ENCODE results near the gene TP53AIP1. TPM values are rescaled to one million over a fixed set of nuclear protein-coding genes. Genes with fewer than 3 reads are reported as not detected.

Gene TP53AIP1
- total and polyA plus RNA-seq, 10 donors, result 0.03 to 0.14 (median 0.12) TPM; not detected in 6

- intact Hi-C loops (cut with DNase I; ENCODE audit: low total_unique reads), result no loop called here
- Histone ChIP-seq H3K4me1 (peaks cover 3 to 91% (median 59%) of the 10 kb centered on the region in 6 donors), H3K4me3 (no peak overlapping the region), H3K9me3 (no peaks in the 10 kb centered on the region), H3K27me3 (replicated peaks in 1 of 7) (peaks cover 0 to 60% (median 15%) of the 10 kb centered on the region in 7 donors), H3K27ac (peak overlapping the region in 6 of 8 donors; percentile 32 to 77 (median 68)), H3K36me3 (no peaks in the 10 kb centered on the region)
- DNase-seq, result no peak
- WGBS, 5 donors, result 60 to 75% (median 66%) methylated on average over 6 of the region's 6 CpGs
- TF ChIP-seq POLR2AphosphoS5 (IDR thresholded peaks at IDR 0.05) (peak in 2 of 3 donors; percentile 73 to 75), POLR2A (IDR thresholded peaks at IDR 0.05) (no peak)
These were observed 48.0 kb downstream of the TP53AIP1 start for GRCh38 chr11:128894685-128895084.

GRCh38 chr11:128894286-128894681 is 48.4 kb downstream of the TP53AIP1 start:
- DNase-seq, result no peak
- WGBS, 5 donors, result 67 to 76% (median 69%) methylated on average over 3 of the region's 3 CpGs

GRCh38 chr11:128893578-128894285 is 48.9 kb downstream of the TP53AIP1 start:
- no peak for DNase-seq
- peaks cover 0 to 66% (median 15%) of the 10 kb centered on the region in 7 donors for H3K27me3 ChIP-seq (replicated peaks in 1 of 7)
- intact Hi-C loops (cut with DNase I; ENCODE audit: low total_unique reads), result no loop called here
- no peak for TF ChIP-seq POLR2A (IDR thresholded peaks at IDR 0.05)
- no peak for TF ChIP-seq POLR2AphosphoS5 (IDR thresholded peaks at IDR 0.05)
- TF ChIP-seq CTCF (IDR thresholded peaks at IDR 0.05 in 8 of 11, conservative IDR thresholded peaks at IDR 0.05 in 3 of 11), result no peak
- peaks cover 3 to 83% (median 57%) of the 10 kb centered on the region in 6 donors for H3K4me1 ChIP-seq
- peak overlapping the region in 3 of 8 donors; percentile 6 to 55 (median 45) for H3K4me3 ChIP-seq
- H3K36me3 ChIP-seq, result no peaks in the 10 kb centered on the region
- peak overlapping the region; percentile 9 to 77 (median 60) for H3K27ac ChIP-seq
- no peaks in the 10 kb centered on the region for H3K9me3 ChIP-seq
- WGBS, 5 donors, result 35 to 44% (median 37%) methylated on average over 8 to 9 of the region's 9 CpGs

More at GRCh38 chr11:128894286-128894681, 48.4 kb downstream of the TP53AIP1 start:
- TF ChIP-seq POLR2A (IDR thresholded peaks at IDR 0.05), result no peak
- no peak for TF ChIP-seq POLR2AphosphoS5 (IDR thresholded peaks at IDR 0.05)
- TF ChIP-seq CTCF (IDR thresholded peaks at IDR 0.05 in 8 of 11, conservative IDR thresholded peaks at IDR 0.05 in 3 of 11), result no peak
- peak overlapping the region in 7 of 8 donors; percentile 11 to 77 (median 62) for H3K27ac ChIP-seq
- H3K9me3 ChIP-seq, result no peaks in the 10 kb centered on the region
- peaks cover 3 to 87% (median 59%) of the 10 kb centered on the region in 6 donors for H3K4me1 ChIP-seq
- no peaks in the 10 kb centered on the region for H3K36me3 ChIP-seq
- peak overlapping the region in 2 of 8 donors; percentile 6 to 45 for H3K4me3 ChIP-seq
- H3K27me3 ChIP-seq (replicated peaks in 1 of 7), result peaks cover 0 to 64% (median 15%) of the 10 kb centered on the region in 7 donors
- intact Hi-C loops (cut with DNase I; ENCODE audit: low total_unique reads), result no loop called here

- DNase-seq, result no peak
- no peaks in the 10 kb centered on the region for H3K9me3 ChIP-seq
- H3K4me1 ChIP-seq, result peaks cover 3 to 76% (median 51%) of the 10 kb centered on the region in 6 donors
- no peaks in the 10 kb centered on the region for H3K36me3 ChIP-seq
- intact Hi-C loops (cut with DNase I; ENCODE audit: low total_unique reads), result no loop called here
- H3K27me3 ChIP-seq (replicated peaks in 1 of 7), result peaks cover 0 to 69% (median 15%) of the 10 kb centered on the region in 7 donors
- WGBS, 5 donors, result 60 to 72% (median 68%) methylated on average over 4 of the region's 4 CpGs
- TF ChIP-seq POLR2A (IDR thresholded peaks at IDR 0.05) (no peak), POLR2AphosphoS5 (IDR thresholded peaks at IDR 0.05) (no peak), CTCF (IDR thresholded peaks at IDR 0.05 in 8 of 11, conservative IDR thresholded peaks at IDR 0.05 in 3 of 11) (no peak)
- H3K27ac ChIP-seq, result peak overlapping the region in 7 of 8 donors; percentile 9 to 77 (median 62)
- peak overlapping the region in 4 of 8 donors; percentile 6 to 74 (median 50) for H3K4me3 ChIP-seq
These were observed 49.7 kb downstream of the TP53AIP1 start for GRCh38 chr11:128892866-128893565.

Data from spleen (tissue), 11 donors.